T-helper 22 cell (primary cell): ENCODE measurements around the gene PTPRK.

Source experiments
- DNase-seq: peaks from one replicate; pipeline ENCODE4 v3.0.0-alpha.2; 2020; ENCODE audit warnings: low read depth

Gene PTPRK

GRCh38 chr6:128070406-128070805, 450.0 kb downstream of the PTPRK start:
- DNase-seq: no peak

DNA sequence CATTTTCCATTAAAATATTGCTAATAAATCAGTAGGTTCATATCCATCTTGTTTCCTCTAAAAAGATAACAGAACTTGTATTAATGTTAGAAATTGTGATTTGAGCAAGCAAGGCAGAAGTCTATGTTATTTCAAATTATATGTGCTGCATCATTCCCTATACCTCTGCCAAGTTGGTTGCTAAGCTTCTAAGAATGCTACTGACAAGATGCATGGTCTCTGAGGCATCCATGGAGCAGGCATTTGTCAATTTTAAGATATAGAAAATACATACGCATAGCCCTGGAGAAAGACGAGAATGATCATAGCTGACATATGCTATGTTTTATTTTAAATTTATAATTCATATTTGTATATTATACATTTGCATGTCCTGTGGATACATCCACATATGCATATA, 451.2 kb downstream of the PTPRK start:
- no peak for DNase-seq

GRCh38 chr6:128068119-128068479, 452.3 kb downstream of the PTPRK start:
- DNase-seq: no peak

DNA sequence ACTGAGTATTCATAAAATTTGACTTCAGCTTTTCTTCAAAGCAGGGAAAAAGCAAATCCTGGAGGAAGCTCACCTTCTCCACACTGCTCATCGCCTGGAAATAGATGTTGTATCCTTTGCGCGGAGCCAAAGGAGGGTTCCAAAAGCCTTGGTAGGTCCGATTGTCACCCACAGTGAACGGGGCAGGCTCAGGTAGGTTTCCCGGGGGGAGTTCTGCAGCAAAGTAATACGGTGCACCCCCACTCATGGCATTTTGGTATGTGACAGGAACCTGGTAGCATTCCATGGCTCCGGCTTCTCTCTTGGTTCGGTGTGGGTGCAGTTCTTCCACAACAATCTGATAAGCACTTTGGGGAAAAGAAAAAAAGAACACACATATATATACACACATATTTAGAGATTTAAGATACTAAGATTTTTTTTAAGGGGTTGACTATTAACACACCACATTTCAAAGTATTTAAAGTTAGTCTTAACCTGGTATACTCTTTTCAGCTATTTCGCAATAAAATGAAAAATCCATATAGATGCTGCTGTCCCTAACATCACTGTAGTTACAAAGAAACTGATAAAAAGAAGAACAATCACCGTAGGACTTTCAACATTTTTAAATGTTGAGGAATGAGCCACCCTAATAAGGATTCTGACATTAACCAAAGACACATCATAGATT, 452.8 kb downstream of the PTPRK start:
- no peak for DNase-seq

DNA sequence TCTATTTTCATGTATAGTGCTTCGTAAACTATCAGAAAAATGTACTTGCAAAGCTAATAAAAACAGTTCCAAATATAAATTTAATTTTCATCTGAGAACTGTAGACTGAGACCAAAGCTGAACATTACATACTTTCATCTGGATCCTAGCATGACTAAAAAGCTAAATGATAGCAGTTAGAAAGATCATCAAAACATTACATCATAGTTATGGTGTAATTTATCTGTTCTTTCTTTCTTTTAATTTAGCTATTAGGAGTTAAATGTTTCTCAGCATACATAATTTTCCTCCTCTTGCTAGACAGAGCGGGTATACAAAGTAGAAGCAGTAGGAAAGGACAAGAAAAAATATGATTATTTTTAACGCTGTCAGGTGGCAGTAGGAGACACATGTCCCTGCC, 455.3 kb downstream of the PTPRK start:
- DNase-seq: no peak

DNA sequence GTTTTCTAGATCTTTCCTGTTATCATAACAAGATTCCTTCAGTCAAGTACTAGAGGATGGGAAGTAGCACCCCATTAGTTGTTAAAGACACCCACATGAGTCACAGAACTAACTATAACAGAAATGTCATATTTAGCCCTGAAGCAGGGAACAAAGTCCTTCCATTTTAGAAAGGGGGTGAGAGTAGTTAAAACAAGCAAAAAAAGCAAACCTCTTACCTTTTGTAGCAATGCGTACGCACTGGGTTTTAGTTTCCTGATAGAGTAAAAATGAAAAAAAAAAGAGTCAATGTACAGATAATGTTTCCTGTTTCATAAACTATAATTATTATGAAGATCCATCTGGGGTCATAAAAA, 455.9 kb downstream of the PTPRK start:
- DNase-seq: no peak

GRCh38 chr6:128063850-128064539, 456.4 kb downstream of the PTPRK start:
- DNase-seq: no peak

DNA sequence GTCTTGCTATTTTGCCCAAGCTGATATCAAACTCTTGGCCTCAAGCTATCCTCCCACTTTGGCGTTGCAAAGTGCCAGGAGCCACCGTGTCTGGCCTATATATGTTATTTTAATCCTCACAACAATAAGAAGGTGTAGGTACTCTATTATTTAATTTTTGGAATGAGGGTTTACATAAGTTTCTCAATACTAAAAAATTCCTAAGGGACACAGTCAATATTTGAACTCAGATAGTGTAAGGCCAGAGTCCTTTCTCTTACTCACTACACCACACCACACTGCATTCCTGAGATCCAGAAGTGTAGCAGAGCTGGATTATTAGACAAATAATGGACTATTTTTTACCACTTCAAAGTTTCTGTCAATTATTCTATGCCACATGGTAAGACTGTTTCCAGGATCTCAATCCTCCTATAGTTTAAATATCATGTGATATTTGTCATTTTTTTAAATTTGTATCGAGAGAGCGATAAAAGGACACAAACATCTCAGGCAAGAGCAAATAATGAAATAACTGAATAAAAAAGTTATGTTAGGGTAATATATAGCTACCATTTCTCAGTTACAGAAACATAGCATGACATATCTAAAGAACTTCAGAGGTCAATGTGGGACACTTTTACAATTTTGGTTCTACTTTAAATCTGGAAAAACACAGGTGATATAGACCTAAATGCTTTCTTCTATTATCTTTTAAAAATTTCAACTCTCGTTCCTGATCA, 457.4 kb downstream of the PTPRK start:
- no peak for DNase-seq

DNA sequence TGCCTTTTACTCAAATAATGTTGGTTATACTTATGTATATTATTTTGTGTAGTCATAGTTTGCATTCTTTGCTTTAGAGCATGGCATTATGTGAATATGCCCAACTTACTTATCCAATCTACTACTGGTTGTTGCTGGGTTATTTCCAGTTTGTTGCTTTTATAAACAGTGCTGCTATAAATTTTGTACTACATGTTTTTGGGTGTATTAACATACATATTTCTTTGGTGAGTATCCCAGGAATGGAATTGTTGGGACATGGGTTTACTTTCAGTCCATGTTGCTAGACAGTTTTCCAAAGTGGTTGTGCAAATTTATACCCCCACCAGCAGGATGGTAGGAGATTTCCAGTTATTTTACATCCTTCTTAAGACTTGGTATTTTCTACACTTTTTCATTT, 462.5 kb downstream of the PTPRK start:
- no peak for DNase-seq

DNA sequence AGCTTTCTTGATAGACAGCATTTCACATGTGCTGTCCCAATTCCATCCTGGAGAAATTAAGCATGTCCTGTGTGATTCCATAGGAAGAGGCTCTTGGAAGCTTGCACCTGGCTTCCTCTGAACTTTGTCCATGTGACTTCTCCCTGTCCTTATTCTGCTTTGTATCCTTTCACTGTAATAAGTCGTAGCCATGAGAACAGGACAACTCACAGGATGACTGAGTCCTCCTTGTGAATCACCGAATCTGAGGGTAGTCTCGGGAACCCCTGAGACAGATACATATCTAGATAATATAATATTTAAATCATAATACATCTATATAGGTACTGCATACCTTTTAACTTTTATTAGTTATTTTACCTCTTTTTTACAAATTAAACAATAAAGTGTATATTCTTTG, 462.9 kb downstream of the PTPRK start:
- DNase-seq: no peak

DNA sequence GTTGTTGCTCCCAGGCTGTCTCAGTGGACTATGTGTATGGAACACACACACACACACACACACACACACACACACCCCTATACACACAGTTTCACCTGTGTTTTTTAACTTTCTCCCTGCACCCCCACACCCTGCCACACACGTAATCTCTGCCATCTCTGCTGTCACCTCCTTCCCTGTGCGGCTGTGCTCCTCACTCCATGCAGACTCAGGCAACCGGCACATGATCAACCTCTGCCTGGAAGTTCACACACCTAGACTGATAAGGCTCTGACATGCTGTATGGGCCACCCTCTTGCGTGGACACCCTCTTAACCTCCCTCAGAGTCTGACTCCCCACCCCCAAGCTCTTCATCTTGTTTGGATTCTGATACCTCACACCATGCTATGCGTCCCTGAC, 467.3 kb downstream of the PTPRK start:
- no peak for DNase-seq

GRCh38 chr6:128047989-128048388, 472.4 kb downstream of the PTPRK start:
- no peak for DNase-seq

- no peak for DNase-seq
Observed at GRCh38 chr6:128046033-128046432, 474.4 kb downstream of the PTPRK start.

DNA sequence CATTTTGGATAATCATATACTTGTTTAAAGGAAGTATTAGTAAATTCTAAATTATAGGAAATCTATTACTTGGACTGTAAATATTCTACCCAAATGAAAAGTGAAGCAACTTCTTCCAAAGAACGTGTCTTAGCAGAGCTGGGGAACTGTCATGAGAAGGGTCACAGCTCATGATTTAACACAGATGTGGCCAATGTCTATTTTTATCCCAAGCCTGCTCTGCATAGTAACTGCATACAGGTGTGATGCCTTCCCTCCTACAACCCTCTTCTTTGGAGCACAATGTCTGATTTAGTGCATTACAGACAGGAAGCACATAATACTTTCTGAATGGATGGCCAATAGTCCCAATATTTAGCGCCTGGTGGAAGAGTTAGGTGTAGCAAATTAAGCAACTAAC, 480.9 kb downstream of the PTPRK start:
- DNase-seq: no peak

DNA sequence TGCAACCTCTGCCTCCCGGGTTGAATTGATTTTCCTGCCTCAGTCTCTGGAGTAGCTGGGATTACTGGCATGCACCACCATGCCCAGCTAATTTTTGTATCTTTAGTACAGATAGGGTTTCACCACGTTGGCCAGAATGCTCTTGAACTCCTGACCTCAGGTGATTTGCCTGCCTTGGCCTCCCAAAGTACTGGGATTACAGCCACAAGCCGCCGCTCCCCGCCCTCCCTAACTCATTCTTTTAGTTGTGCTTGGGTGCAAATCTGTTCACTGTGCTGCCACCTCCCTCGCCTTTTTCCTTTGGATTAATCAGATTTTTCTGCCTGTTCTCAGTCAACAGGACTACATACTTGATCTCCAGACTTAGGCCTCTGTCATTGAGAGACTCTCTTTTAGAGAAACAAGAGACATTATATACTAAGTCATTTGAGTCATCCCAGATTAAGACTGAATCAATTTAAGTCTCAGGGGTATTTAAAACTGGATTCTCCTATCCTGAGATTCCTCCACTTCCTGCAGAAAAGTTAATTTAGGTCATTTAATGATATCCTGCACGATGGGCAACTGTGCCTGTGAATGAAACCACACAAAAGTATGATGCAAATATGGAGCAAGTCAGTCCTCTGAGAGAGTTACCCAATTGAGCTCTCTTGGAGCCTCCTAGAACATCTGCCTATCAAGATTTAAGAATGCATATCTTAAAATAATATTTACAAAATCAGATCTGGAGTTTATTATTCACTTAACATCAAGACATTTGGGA, 483.4 kb downstream of the PTPRK start:
- no peak for DNase-seq

- DNase-seq: no peak
Observed at GRCh38 chr6:128033156-128033555, 487.2 kb downstream of the PTPRK start.

- DNase-seq: no peak
Observed at GRCh38 chr6:128032042-128032441, 488.4 kb downstream of the PTPRK start.

DNA sequence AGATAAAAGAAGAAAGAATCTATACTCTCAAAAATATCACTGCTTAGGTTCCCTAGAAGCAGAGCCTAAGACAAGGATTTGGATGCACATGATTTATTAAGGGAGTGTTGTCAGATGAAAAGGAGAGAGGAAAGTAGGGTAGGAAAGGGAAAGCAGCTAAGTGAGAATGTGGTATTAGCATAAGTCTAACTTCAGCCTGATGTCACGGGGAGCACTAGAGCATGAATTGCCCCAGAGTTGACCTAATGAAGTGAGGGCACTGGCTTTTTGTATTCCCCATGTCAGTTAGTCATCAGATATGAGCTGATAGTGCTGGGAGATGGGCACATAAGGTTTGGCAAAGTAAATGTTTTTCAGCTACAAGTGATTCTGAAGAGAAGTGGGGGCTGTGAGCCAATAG, 490.6 kb downstream of the PTPRK start:
- DNase-seq: no peak

DNA sequence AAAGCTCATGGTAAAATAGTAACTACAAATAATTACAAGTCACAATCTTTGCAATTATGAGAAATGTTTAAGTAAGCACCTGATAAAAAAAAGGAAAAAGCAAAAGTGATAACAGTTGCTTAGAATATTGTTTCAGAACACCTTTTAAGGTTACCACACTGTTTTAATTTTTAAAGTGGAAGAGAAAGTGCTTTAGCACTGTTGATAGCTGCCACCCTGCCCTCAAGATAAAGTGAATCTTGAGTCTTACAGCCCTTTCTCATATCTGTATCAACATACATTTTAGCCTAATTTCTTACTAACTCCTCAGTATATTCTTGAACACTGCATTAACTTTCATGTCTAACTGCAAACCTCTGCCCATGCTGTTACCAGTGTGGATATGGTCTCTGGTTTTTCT, 492.2 kb downstream of the PTPRK start:
- no peak for DNase-seq

DNA sequence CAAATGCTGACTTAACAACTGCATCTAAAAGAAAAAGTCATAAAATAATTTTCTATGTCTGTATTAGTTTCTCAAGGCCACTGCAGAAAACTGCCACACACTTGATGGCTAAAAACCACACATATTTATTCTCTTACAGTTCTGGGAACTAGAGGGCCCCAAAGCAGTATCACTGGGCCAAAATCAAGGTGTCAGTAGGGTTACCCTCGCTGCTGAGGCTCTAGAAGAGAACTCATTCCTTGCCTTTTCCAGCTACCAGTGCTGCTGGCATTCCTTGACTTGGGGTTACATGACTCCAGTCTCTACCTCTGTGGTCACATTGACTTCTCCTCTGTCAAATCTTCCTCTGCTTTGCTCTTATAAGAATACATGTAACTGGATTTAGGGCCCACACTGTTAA, 494.9 kb downstream of the PTPRK start:
- DNase-seq: no peak

- DNase-seq: no peak
Observed at GRCh38 chr6:128024969-128025368, 495.4 kb downstream of the PTPRK start.

GRCh38 chr6:128024046-128024445, 496.4 kb downstream of the PTPRK start:
- no peak for DNase-seq

DNA sequence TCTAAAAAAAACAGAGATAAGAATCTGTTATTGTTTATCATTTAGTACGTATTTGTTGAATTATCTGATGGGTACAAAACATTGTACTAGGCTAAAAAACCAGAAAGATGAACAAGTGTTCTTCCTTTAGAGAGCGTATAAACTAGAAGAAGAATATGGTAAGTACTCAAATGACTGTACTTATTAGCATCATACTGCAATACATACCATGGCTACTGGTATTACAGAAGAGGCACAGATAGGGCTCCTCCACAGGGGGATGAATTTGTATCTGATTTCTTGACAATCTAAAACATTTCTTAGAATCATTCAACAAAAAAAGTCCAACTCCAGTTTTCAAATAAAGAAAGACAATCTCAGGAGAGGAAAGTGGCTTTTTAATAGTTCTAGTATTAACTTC, 501.6 kb downstream of the PTPRK start:
- no peak for DNase-seq
